Endothelial cell of umbilical vein (primary cell): ENCODE data around the gene SCNM1. TPM values are rescaled to one million over a fixed set of nuclear protein-coding genes. Genes with fewer than 3 reads are reported as not detected.

Source experiments
- BruUV-seq: library from RNA; stranded (reverse); fragments of 400-500 nt; replicated peaks from 2 replicates; lab custom pipeline; 2021; lab: Mats Ljungman, UMichigan
- CTCF ChIA-PET: fragments of 300-600, 350-600 bp; sonication (Branson Sonifier 250); formaldehyde crosslinking; loops from one replicate; lab custom pipeline; 2021; ENCODE audit warnings: antibody characterized with exemption, inconsistent platforms; lab: Charles Lee
- POLR2A ChIA-PET: fragments of 300-600, 350-600 bp; sonication (Branson Sonifier 250); formaldehyde crosslinking; loops from one replicate; lab custom pipeline; 2021; ENCODE audit warnings: antibody characterized with exemption, inconsistent platforms; lab: Charles Lee
- DNase-seq: peaks from one replicate; pipeline ENCODE4 v3.0.0-alpha.2; 2011; ENCODE audit warnings: low read depth, low spot score
- FAIRE-seq: peaks from 2 replicates; lab custom pipeline; 2011; peaks lifted over from hg19 to GRCh38; lab: Jason Lieb, UNC
- H2AFZ ChIP-seq: 2 replicates; pipeline ENCODE4 v1.6.0; 2012; ENCODE audit warnings: low read depth, low read length, control low read depth, inconsistent platforms
- H3K27ac ChIP-seq: 2 replicates; pipeline ENCODE4 v1.5.1; 2011; ENCODE audit warnings: low read depth, mild to moderate bottlenecking, control low read depth, low read length, moderate library complexity; ENCODE audit not compliant: insufficient read depth
- H3K27me3 ChIP-seq, 2 experiments: 2 replicates each; pipeline versions ENCODE4 v1.6.0 to v1.6.1; 2011; ENCODE audit warnings: low read length in 2 of 2, mixed read lengths in 1 of 2; ENCODE audit not compliant: control insufficient read depth in 2 of 2, insufficient read depth in 2 of 2
- H3K36me3 ChIP-seq, 2 experiments: 2 replicates in 1 of 2; 3 replicates in 1 of 2; pipeline ENCODE4 v1.5.1; 2011; ENCODE audit warnings: low read length in 2 of 2, mild to moderate bottlenecking in 1 of 2, moderate library complexity in 1 of 2; ENCODE audit not compliant: control insufficient read depth in 2 of 2, insufficient read depth in 2 of 2; ENCODE audit errors: extremely low read depth in 1 of 2
- H3K4me1 ChIP-seq: 3 replicates; pipeline ENCODE4 v1.5.1; 2011; ENCODE audit warnings: mild to moderate bottlenecking, low read length; ENCODE audit not compliant: control insufficient read depth, insufficient read depth; ENCODE audit errors: extremely low read depth
- H3K4me2 ChIP-seq: 2 replicates; pipeline ENCODE4 v1.6.1; 2011; ENCODE audit warnings: low read length, control low read depth, mixed read lengths; ENCODE audit not compliant: insufficient read depth
- H3K4me3 ChIP-seq, 3 experiments: fragments of 200-600 bp in 1 of 3; sonication (generic), shearing (Covaris generic) in 1 of 3; replicated peaks in 1 of 3; 2 replicates each; pipeline ENCODE4 v1.5.1; 2011 to 2016; ENCODE audit warnings: control low read depth in 3 of 3, low read length in 3 of 3, mild to moderate bottlenecking in 2 of 3, inconsistent platforms in 1 of 3, low read depth in 1 of 3, moderate library complexity in 1 of 3; ENCODE audit not compliant: insufficient read depth in 1 of 3
- H3K79me2 ChIP-seq: 2 replicates; pipeline ENCODE4 v1.6.0; 2012; ENCODE audit warnings: low read length, inconsistent platforms; ENCODE audit not compliant: control insufficient read depth, insufficient read depth
- H3K9ac ChIP-seq: replicated peaks from 2 replicates; pipeline ENCODE3; 2011; ENCODE audit warnings: low read length, control low read depth; ENCODE audit not compliant: insufficient read depth; ENCODE audit errors: extremely low read depth
- H3K9me1 ChIP-seq: replicated peaks from 3 replicates; pipeline ENCODE4 v1.6.0; 2011; ENCODE audit warnings: mild to moderate bottlenecking, low read length; ENCODE audit not compliant: control insufficient read depth, insufficient read depth; ENCODE audit errors: extremely low read depth
- H3K9me3 ChIP-seq: replicated peaks from 2 replicates; pipeline ENCODE4 v1.5.1; 2012; ENCODE audit warnings: low read length, inconsistent platforms; ENCODE audit not compliant: control insufficient read depth, insufficient read depth
- H4K20me1 ChIP-seq: replicated peaks from 2 replicates; pipeline ENCODE3; 2011; ENCODE audit warnings: mild to moderate bottlenecking, low read length; ENCODE audit not compliant: control insufficient read depth, insufficient read depth; ENCODE audit errors: extremely low read depth
- CTCF ChIP-seq, 2 donors: IDR thresholded peaks; 1 replicate in 1 of 2; 2 replicates in 1 of 2; pipeline ENCODE4 v1.5.1; 2011; ENCODE audit warnings: low read length in 2 of 2, mild to moderate bottlenecking in 2 of 2, moderate library complexity in 2 of 2, control low read depth in 1 of 2, inconsistent platforms in 1 of 2, low read depth in 1 of 2; ENCODE audit not compliant: insufficient read depth in 1 of 2; ENCODE audit errors: extremely low read depth in 1 of 2
- EZH2 ChIP-seq: IDR thresholded peaks from 2 replicates; pipeline ENCODE4 v1.6.1; 2012; ENCODE audit warnings: borderline replicate concordance, low read depth, mild to moderate bottlenecking, moderate library complexity, low read length, inconsistent platforms; ENCODE audit not compliant: severe bottlenecking
- FOS ChIP-seq: IDR thresholded peaks from 2 replicates; pipeline ENCODE4 v1.6.1; 2011; ENCODE audit warnings: mild to moderate bottlenecking, low read length, moderate library complexity, borderline replicate concordance; ENCODE audit not compliant: insufficient read depth
- GATA2 ChIP-seq: IDR thresholded peaks from 2 replicates; pipeline ENCODE4 v1.7.0; 2011; ENCODE audit warnings: low read depth, mild to moderate bottlenecking, moderate library complexity, mixed read lengths, low read length; ENCODE audit not compliant: insufficient read length, insufficient read depth
- JUN ChIP-seq: IDR thresholded peaks from 2 replicates; pipeline ENCODE4 v1.6.1; 2011; ENCODE audit warnings: borderline replicate concordance, low read depth; ENCODE audit not compliant: insufficient read length, insufficient read depth
- MAX ChIP-seq: IDR thresholded peaks from 2 replicates; pipeline ENCODE4 v1.6.1; 2011; ENCODE audit not compliant: insufficient read depth, insufficient read length
- MYC ChIP-seq: IDR thresholded peaks from one replicate; pipeline ENCODE4 v1.6.1; 2011; ENCODE audit warnings: mild to moderate bottlenecking, low read depth, low read length
- POLR2A ChIP-seq: IDR thresholded peaks from 2 replicates; pipeline ENCODE4 v1.6.1; 2012; ENCODE audit warnings: low read depth, mild to moderate bottlenecking, control low read depth, low read length
- POLR2AphosphoS5 ChIP-seq: IDR thresholded peaks from 2 replicates; pipeline ENCODE4 v1.6.1; 2012; ENCODE audit warnings: low read depth, mild to moderate bottlenecking, control low read depth, low read length, moderate library complexity; ENCODE audit not compliant: insufficient read depth
- dilution Hi-C: fragments of 300-500 bp; cut with MboI; formaldehyde crosslinking; loops from one replicate; pipeline ENCODE4 v1.15.0; 2019; ENCODE audit warnings: low sequenced_read_pairs; ENCODE audit not compliant: extremely low pct_ligation_motif_present
- intact Hi-C: fragments of 100-400 bp; cut with micrococcal nuclease; formaldehyde crosslinking; loops from one replicate; pipeline ENCODE4 v1.10.0; 2022
- polyA plus RNA-seq, 4 experiments: library from polyadenylated mRNA; depleted of rRNA in 3 of 4; stranded (reverse) in 3 of 4; unstranded in 1 of 4; fragments of >200 nt; gene quantifications; 2 replicates each; pipeline versions ENCODE4 v1.2.1 to v1.2.3, GENCODE V29; 2011 to 2012; ENCODE audit warnings: missing spikeins in 1 of 4
- total RNA-seq: library from RNA; stranded (reverse); gene quantifications from 2 replicates; pipeline ENCODE4 v1.2.3, GENCODE V29; 2021

The SCNM1 gene
- total and polyA plus RNA-seq, 2 donors (not counting 3 experiments of a cell fraction or from before 2014, with no cell fraction given): 17.3 to 43.1 TPM

GRCh38 chr1:151132335-151133017 is 33.5 kb upstream of the SCNM1 start:
- Histone ChIP-seq H2AFZ (no peak overlapping the region), H3K9me3 (no peaks in the 10 kb centered on the region), H3K36me3 (peaks cover 0 to 37% of the 10 kb centered on the region in 2 experiments), H3K27ac (no peak overlapping the region), H3K4me3 (no peak overlapping the region), H3K4me1 (peaks cover 6% of the 10 kb centered on the region), H4K20me1 (no peaks in the 10 kb centered on the region), H3K79me2 (no peaks in the 10 kb centered on the region), H3K27me3 (no peaks in the 10 kb centered on the region), H3K9me1 (no peaks in the 10 kb centered on the region), H3K4me2 (no peak overlapping the region), H3K9ac (no peak overlapping the region)
- ChIA-PET CTCF (interaction anchor here (1.3 to 6.6 kb wide), 3 partner anchors 24 to 85 kb away, joined by 3 to 53 read pairs (median 3); partner anchors contain the start of genes C1orf56 and TNFAIP8L2), POLR2A (interaction anchor here (0.6 kb wide), 1 partner anchor 92 kb away, joined by 3 read pairs; no protein-coding TSS in a partner anchor)
- no peak for FAIRE-seq
- no TSS peak for BruUV-seq
- DNase-seq: no peak
- dilution Hi-C loops (no loop called here), intact Hi-C loops (no loop called here)
- TF ChIP-seq MAX (no peak), FOS (no peak), CTCF (IDR thresholded peaks at IDR 0.05; ENCODE audit: extremely low read depth in 1 of 2, insufficient read depth in 1 of 2, low read depth in 1 of 2, low read length in 2 of 2) (no peak), POLR2AphosphoS5 (no peak), MYC (no peak), EZH2 (no peak), GATA2 (no peak), POLR2A (no peak), JUN (no peak)
